Measurements from ENCODE around the gene ZNF438.

GRCh38 chr10:30854656-30855055 lies 177.0 kb downstream of the ZNF438 start:
- TF ChIP-seq REPIN1 (CRISPR knock-in tag; IDR thresholded peaks at IDR 0.05; ENCODE audit: borderline replicate concordance, low read depth) (no peak), ZNF609 (CRISPR knock-in tag; IDR thresholded peaks at IDR 0.05; ENCODE audit: borderline replicate concordance) (no peak)

Data from HepG2 (cell line).